Neutrophil (primary cell): ENCODE measurements around the gene MAN1A1.
"Not testable (repeated sequence)": the region's sequence is repeated elsewhere in the genome, so short reads cannot be mapped to it uniquely, and the experiment has no call there.

Experiments used
- H3K27ac ChIP-seq: fragments of 200-600 bp; sonication (generic); 2 replicates; pipeline ENCODE4 v1.5.1; 2016; ENCODE audit warnings: mild to moderate bottlenecking, moderate library complexity
- H3K27me3 ChIP-seq: fragments of 200-600 bp; sonication (generic); 2 replicates; pipeline ENCODE4 v1.6.0; 2016; ENCODE audit warnings: mild to moderate bottlenecking
- H3K36me3 ChIP-seq: fragments of 200-600 bp; sonication (generic); 2 replicates; pipeline ENCODE4 v1.5.1; 2017
- H3K4me1 ChIP-seq, 2 experiments: fragments of 200-600 bp in 1 of 2; sonication (generic) in 1 of 2; 1 replicate in 1 of 2; 2 replicates in 1 of 2; pipeline versions ENCODE4 v1.5.1 to v1.6.1; 2013 to 2016; ENCODE audit warnings: low read depth in 1 of 2, low read length in 1 of 2, mild to moderate bottlenecking in 1 of 2, moderate library complexity in 1 of 2; ENCODE audit not compliant: control insufficient read depth in 1 of 2, insufficient read depth in 1 of 2
- H3K4me3 ChIP-seq, 2 experiments: fragments of 200-600 bp in 1 of 2; sonication (generic) in 1 of 2; 1 replicate in 1 of 2; 2 replicates in 1 of 2; pipeline ENCODE4 v1.5.1; 2013 to 2016; ENCODE audit warnings: low read depth in 1 of 2, low read length in 1 of 2, mild to moderate bottlenecking in 1 of 2, moderate library complexity in 1 of 2
- H3K9me3 ChIP-seq: fragments of 200-600 bp; sonication (generic); 2 replicates; pipeline ENCODE4 v1.5.1; 2016
- TF ChIP-seq, protein P1 (sequence below): fragments of 200-600 bp; sonication (generic); IDR thresholded peaks from 2 replicates; pipeline ENCODE4 v1.5.1; 2016; ENCODE audit warnings: antibody characterized with exemption

The MAN1A1 gene

GRCh38 chr6:119172824-119173223 lies 176.7 kb downstream of the MAN1A1 start:
- H3K4me1 ChIP-seq: peaks cover 0 to 2% of the 10 kb centered on the region in 2 experiments
- no peak overlapping the region for H3K4me3 ChIP-seq
- H3K9me3 ChIP-seq: no peaks in the 10 kb centered on the region
- H3K27ac ChIP-seq: no peak overlapping the region
- H3K36me3 ChIP-seq: no peaks in the 10 kb centered on the region
- H3K27me3 ChIP-seq: no peaks in the 10 kb centered on the region
- TF ChIP-seq, protein P1, sequence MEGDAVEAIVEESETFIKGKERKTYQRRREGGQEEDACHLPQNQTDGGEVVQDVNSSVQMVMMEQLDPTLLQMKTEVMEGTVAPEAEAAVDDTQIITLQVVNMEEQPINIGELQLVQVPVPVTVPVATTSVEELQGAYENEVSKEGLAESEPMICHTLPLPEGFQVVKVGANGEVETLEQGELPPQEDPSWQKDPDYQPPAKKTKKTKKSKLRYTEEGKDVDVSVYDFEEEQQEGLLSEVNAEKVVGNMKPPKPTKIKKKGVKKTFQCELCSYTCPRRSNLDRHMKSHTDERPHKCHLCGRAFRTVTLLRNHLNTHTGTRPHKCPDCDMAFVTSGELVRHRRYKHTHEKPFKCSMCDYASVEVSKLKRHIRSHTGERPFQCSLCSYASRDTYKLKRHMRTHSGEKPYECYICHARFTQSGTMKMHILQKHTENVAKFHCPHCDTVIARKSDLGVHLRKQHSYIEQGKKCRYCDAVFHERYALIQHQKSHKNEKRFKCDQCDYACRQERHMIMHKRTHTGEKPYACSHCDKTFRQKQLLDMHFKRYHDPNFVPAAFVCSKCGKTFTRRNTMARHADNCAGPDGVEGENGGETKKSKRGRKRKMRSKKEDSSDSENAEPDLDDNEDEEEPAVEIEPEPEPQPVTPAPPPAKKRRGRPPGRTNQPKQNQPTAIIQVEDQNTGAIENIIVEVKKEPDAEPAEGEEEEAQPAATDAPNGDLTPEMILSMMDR: no peak

- H3K9me3 ChIP-seq: no peaks in the 10 kb centered on the region
- H3K27ac ChIP-seq: no peak overlapping the region
- no peaks in the 10 kb centered on the region for H3K36me3 ChIP-seq
- no peak overlapping the region for H3K4me3 ChIP-seq
- peaks cover 0 to 2% of the 10 kb centered on the region in 2 experiments for H3K4me1 ChIP-seq
- no peaks in the 10 kb centered on the region for H3K27me3 ChIP-seq
- TF ChIP-seq, protein P1: no peak
These were observed 177.5 kb downstream of the MAN1A1 start for GRCh38 chr6:119171864-119172588.

- Histone ChIP-seq H3K27ac (no peak overlapping the region), H3K36me3 (no peaks in the 10 kb centered on the region), H3K27me3 (no peaks in the 10 kb centered on the region), H3K4me3 (no peak overlapping the region), H3K4me1 (peaks cover 0 to 2% of the 10 kb centered on the region in 2 experiments), H3K9me3 (no peaks in the 10 kb centered on the region)
- TF ChIP-seq, protein P1: no peak
These were observed 178.3 kb downstream of the MAN1A1 start for GRCh38 chr6:119171088-119171841.

GRCh38 chr6:119170447-119171087 lies 179.0 kb downstream of the MAN1A1 start:
- TF ChIP-seq, protein P1: no peak
- H3K4me1 ChIP-seq: peaks cover 0 to 2% of the 10 kb centered on the region in 2 experiments
- H3K36me3 ChIP-seq: no peaks in the 10 kb centered on the region
- no peak overlapping the region for H3K27ac ChIP-seq
- no peaks in the 10 kb centered on the region for H3K27me3 ChIP-seq
- no peaks in the 10 kb centered on the region for H3K9me3 ChIP-seq
- no peak overlapping the region for H3K4me3 ChIP-seq

- Histone ChIP-seq H3K4me1 (peaks cover 0 to 2% of the 10 kb centered on the region in 2 experiments), H3K9me3 (no peaks in the 10 kb centered on the region), H3K4me3 (no peak overlapping the region), H3K27ac (no peak overlapping the region), H3K36me3 (no peaks in the 10 kb centered on the region), H3K27me3 (no peaks in the 10 kb centered on the region)
- TF ChIP-seq, protein P1: no peak
These were observed 179.5 kb downstream of the MAN1A1 start for GRCh38 chr6:119170103-119170446.

- H3K4me1 ChIP-seq, H3K27ac ChIP-seq, H3K36me3 ChIP-seq, H3K27me3 ChIP-seq, H3K4me3 ChIP-seq, H3K9me3 ChIP-seq: not testable (repeated sequence)
These were observed 180.2 kb downstream of the MAN1A1 start for GRCh38 chr6:119169355-119169754.
